Measurements from ENCODE around the gene SPAG16.
"Not testable (repeated sequence)": the region's sequence is repeated elsewhere in the genome, so short reads cannot be mapped to it uniquely, and the experiment has no call there.

Gene SPAG16

GRCh38 chr2:213265679-213266078, 18.6 kb upstream of the SPAG16 start:
- TF ChIP-seq CTCF (IDR thresholded peaks at IDR 0.05; ENCODE audit: low read depth, low read length, missing control alignments): no peak
- no peak for DNase-seq (ENCODE audit: low read depth)
- no peak overlapping the region for H3K4me3 ChIP-seq (ENCODE audit: low read depth, low read length)
- in situ Hi-C loops (cut with HindIII; ENCODE audit: low sequenced_read_pairs): no loop called here

- no peak for DNase-seq (ENCODE audit: low read depth)
- H3K4me3 ChIP-seq (ENCODE audit: low read depth, low read length): no peak overlapping the region
- TF ChIP-seq CTCF (IDR thresholded peaks at IDR 0.05; ENCODE audit: low read depth, low read length, missing control alignments): no peak
- in situ Hi-C loops (cut with HindIII; ENCODE audit: low sequenced_read_pairs): no loop called here
Observed at GRCh38 chr2:213266421-213266820, 17.8 kb upstream of the SPAG16 start.

GRCh38 chr2:213271947-213272346, 12.3 kb upstream of the SPAG16 start:
- in situ Hi-C loops (cut with HindIII; ENCODE audit: low sequenced_read_pairs): no loop called here
- TF ChIP-seq CTCF (IDR thresholded peaks at IDR 0.05; ENCODE audit: low read depth, low read length, missing control alignments): no peak
- DNase-seq (ENCODE audit: low read depth): no peak
- no peak overlapping the region for H3K4me3 ChIP-seq (ENCODE audit: low read depth, low read length)

- no peak for DNase-seq (ENCODE audit: low read depth)
- H3K4me3 ChIP-seq (ENCODE audit: low read depth, low read length): no peak overlapping the region
- in situ Hi-C loops (cut with HindIII; ENCODE audit: low sequenced_read_pairs): no loop called here
- TF ChIP-seq CTCF (IDR thresholded peaks at IDR 0.05; ENCODE audit: low read depth, low read length, missing control alignments): no peak
Observed at GRCh38 chr2:213274143-213274542, 10.1 kb upstream of the SPAG16 start.

GRCh38 chr2:213275265-213275664, 9.0 kb upstream of the SPAG16 start:
- no peak for TF ChIP-seq CTCF (IDR thresholded peaks at IDR 0.05; ENCODE audit: low read depth, low read length, missing control alignments)
- in situ Hi-C loops (cut with HindIII; ENCODE audit: low sequenced_read_pairs): no loop called here
- DNase-seq (ENCODE audit: low read depth): no peak
- H3K4me3 ChIP-seq (ENCODE audit: low read depth, low read length): no peak overlapping the region

GRCh38 chr2:213277134-213277533, 7.1 kb upstream of the SPAG16 start:
- DNase-seq (ENCODE audit: low read depth); H3K4me3 ChIP-seq (ENCODE audit: low read depth, low read length); in situ Hi-C loops (cut with HindIII; ENCODE audit: low sequenced_read_pairs): not testable (repeated sequence)

- no peak for DNase-seq (ENCODE audit: low read depth)
- no peak for TF ChIP-seq CTCF (IDR thresholded peaks at IDR 0.05; ENCODE audit: low read depth, low read length, missing control alignments)
- no peak overlapping the region for H3K4me3 ChIP-seq (ENCODE audit: low read depth, low read length)
- in situ Hi-C loops (cut with HindIII; ENCODE audit: low sequenced_read_pairs): no loop called here
Observed at GRCh38 chr2:213279116-213279620, 5.1 kb upstream of the SPAG16 start.

All from astrocyte of the cerebellum (primary cell).